Measurements from ENCODE around the gene MAGOHB.
"Not testable (repeated sequence)": the region's sequence is repeated elsewhere in the genome, so short reads cannot be mapped to it uniquely, and the experiment has no call there.

Gene MAGOHB

GRCh38 chr12:10611258-10611657 lies 2.2 kb downstream of the MAGOHB start:
- DNase-seq = not testable (repeated sequence)

GRCh38 chr12:10610188-10610587 lies 3.2 kb downstream of the MAGOHB start:
- no peak for DNase-seq

GRCh38 chr12:10607885-10608458 lies 5.4 kb downstream of the MAGOHB start:
- DNase-seq = no peak

GRCh38 chr12:10601860-10602259 lies 11.5 kb downstream of the MAGOHB start:
- no peak for DNase-seq

GRCh38 chr12:10600988-10601387 lies 12.4 kb downstream of the MAGOHB start:
- DNase-seq = no peak

- no peak for DNase-seq
Observed at GRCh38 chr12:10595881-10596280, 17.5 kb downstream of the MAGOHB start.

GRCh38 chr12:10590966-10591365 lies 22.4 kb downstream of the MAGOHB start:
- DNase-seq = no peak

GRCh38 chr12:10584415-10584814 lies 29.0 kb downstream of the MAGOHB start:
- no peak for DNase-seq

GRCh38 chr12:10582704-10583103 lies 30.7 kb downstream of the MAGOHB start:
- DNase-seq = no peak

- not testable (repeated sequence) for DNase-seq
Observed at GRCh38 chr12:10582133-10582532, 31.3 kb downstream of the MAGOHB start.

- no peak for DNase-seq
Observed at GRCh38 chr12:10574307-10574706, 39.1 kb downstream of the MAGOHB start.

GRCh38 chr12:10572021-10572490 lies 41.4 kb downstream of the MAGOHB start:
- not testable (repeated sequence) for DNase-seq

GRCh38 chr12:10571141-10571540 lies 42.3 kb downstream of the MAGOHB start:
- DNase-seq = no peak

GRCh38 chr12:10567813-10568212 lies 45.6 kb downstream of the MAGOHB start:
- no peak for DNase-seq

- DNase-seq = no peak
Observed at GRCh38 chr12:10563966-10564365, 49.4 kb downstream of the MAGOHB start.

GRCh38 chr12:10563002-10563401 lies 50.4 kb downstream of the MAGOHB start:
- no peak for DNase-seq

GRCh38 chr12:10562306-10562933 lies 51.0 kb downstream of the MAGOHB start:
- DNase-seq = no peak

- DNase-seq = no peak
Observed at GRCh38 chr12:10559244-10559643, 54.2 kb downstream of the MAGOHB start.

GRCh38 chr12:10558789-10559188 lies 54.6 kb downstream of the MAGOHB start:
- DNase-seq = no peak

- DNase-seq = no peak
Observed at GRCh38 chr12:10558301-10558700, 55.1 kb downstream of the MAGOHB start.

GRCh38 chr12:10557766-10558165 lies 55.6 kb downstream of the MAGOHB start:
- no peak for DNase-seq

- DNase-seq = no peak
Observed at GRCh38 chr12:10557329-10557728, 56.1 kb downstream of the MAGOHB start.

GRCh38 chr12:10554756-10555481 lies 58.5 kb downstream of the MAGOHB start:
- no peak for DNase-seq

GRCh38 chr12:10554228-10554755 lies 59.1 kb downstream of the MAGOHB start:
- DNase-seq = no peak
